A172 (cell line): ENCODE results near the gene KMT5C. TPM values are rescaled to one million over a fixed set of nuclear protein-coding genes. Genes with fewer than 3 reads are reported as not detected.
A peak's percentile ranks its signal among the peaks of the same experiment; 100 is the strongest.

Experiments
- DNase-seq: peaks from one replicate; pipeline ENCODE4 v3.0.0-alpha.2; 2015; ENCODE audit warnings: low spot score
- total RNA-seq: library from RNA; depleted of rRNA; stranded (reverse); fragments of >200 nt; shearing (Covaris generic); gene quantifications from 2 replicates; pipeline ENCODE4 v1.2.3, GENCODE V29; 2014; rRNA removed

The KMT5C gene
- total RNA-seq: 19.1 and 19.8 TPM in 2 replicates

DNA sequence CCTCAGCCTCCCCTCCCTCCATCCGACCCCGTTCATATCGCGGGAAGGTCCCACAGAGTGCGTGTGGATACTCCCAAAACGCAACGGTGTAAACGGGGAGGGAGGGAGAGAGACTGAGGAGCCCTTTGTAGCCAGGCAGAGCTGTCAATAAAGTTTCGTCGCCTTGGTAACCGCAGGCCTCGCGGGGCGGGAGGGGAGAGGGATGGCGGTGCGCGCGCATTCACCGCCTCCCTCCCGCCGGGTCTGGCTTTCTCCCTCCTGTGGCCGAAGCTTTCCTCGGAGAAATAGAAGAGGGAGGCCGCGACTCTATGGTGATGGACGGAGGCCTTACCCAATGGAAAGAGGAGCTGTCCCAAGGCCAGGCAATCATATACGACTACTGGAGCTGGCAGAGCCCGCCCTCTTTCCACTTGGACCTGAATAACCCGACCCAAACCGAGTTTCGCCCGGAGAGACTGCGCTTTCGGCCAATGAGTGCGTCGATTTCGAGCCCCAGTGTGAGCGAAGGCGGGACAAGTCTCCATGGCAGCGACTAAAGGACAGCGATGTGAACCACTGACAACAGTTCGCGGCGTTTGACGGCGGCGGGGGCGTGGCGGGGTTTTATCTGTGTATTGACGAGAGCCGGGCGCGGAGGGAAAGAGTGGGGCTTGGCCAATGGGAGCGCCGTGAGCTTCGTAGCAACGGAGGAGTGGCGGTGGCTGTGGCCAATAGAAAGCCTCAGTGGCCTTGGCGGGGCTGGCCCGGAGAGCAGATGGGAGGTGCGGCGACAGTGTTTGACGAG, at the start of gene KMT5C:
TSS of gene KMT5C (plus strand) at position 772 of the 784 bp plus-strand sequence. CDS start 2,061 bp downstream, outside the sequence.
- DNase-seq: peak; percentile 100

DNA sequence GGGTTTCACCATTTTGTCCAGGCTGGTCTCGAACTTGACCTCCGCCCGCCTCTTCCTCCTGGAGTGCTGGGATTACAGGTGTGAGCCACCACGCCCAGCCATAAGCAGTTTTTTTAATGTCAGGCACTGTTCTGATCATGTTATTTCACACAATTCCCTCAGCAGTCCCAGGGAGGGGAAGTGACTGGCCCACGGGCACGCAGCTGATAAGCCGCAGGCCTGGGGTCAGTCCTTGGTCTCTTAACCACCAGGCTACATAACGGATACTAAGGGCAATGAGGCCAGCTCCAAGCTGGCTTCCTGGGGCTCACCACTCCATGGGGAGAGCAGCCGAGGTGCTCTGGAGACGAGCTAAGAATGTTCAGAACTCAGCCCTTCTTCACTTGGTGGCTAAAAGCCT, 42.4 kb upstream of the KMT5C start:
- DNase-seq: no peak

DNA sequence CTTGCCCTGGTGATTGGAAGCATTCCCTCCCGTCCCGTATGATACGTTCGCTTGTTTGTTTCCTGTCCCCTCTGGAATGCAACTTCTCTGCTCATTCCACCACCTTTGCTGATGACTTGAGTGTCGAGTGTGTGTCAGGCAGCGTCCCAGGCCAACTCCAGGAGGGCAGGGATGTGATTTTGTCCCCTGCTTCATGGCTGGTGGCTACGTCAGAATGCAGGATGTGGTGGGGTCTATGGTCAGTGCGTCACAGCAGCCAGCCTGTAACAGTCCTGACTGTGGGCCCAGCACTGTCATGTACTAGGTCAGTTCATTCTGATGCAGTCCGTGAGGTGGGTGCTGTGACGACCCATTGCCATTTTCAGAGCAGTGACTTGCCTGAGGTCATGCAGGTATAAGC, 39.7 kb upstream of the KMT5C start:
- DNase-seq: no peak

DNA sequence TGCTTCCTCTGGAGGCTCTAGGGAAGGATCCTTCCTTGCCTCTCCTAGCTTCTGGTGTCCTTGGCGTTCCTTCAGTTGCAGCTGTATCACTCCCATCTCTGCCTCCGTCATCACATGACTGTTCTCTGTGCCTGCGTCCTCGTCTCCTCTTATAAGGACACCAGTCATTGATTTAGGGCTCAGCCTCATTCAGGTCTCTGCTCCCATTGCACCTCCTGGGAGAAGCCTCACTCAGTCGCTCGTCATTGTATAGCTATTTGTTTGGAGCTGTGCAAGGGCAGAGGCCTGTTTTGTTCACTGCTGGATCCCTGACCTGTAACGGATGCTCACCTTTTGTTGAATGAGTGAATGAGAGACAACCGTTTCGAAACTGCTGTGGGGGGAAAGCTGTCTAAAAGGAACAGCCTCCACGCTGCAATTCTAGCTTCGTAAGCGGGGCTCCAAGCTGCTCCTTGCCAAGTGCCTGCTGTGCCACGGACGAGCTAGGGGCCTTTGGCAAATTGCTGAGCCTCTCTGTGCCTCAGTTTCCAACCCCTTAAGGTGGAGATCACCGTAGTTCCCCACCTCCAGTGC, 38.7 kb upstream of the KMT5C start:
- no peak for DNase-seq

DNA sequence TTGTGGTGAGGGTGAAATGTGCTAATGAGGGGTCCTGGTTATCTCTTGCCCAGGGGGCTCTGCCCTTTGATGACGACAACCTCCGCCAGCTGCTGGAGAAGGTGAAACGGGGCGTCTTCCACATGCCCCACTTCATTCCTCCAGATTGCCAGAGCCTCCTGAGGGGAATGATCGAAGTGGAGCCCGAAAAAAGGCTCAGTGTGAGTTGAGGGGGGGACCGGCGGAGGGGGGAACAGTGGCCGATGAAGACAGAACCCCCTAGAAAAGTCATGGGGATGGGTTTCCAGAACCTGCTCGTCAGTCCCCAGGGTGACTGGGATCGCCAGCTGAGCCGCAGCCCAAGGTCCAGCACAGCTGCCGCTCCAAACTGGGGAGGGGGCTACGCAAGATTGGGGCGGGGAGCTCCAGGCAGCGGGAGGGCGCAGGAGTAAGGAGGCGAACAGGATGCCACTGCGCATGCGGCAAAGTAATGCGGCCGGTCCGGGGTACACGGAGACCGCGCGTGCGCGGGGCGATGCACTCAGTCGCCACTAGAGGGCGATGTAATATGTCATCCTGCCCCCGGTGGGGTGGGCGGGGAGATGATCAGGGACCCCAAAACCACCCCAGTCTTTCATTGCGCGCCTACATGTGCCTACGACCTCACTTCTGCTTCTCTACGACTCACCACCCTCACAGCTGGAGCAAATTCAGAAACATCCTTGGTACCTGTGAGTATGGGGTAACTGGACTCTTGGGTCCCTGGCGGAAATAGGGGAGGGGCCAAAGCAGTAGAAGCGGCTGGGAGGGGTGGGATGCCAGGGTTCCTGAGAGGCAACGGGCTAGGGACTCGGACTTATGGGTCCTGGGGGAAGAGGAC, 38.0 kb upstream of the KMT5C start:
- peak; percentile 84 for DNase-seq

DNA sequence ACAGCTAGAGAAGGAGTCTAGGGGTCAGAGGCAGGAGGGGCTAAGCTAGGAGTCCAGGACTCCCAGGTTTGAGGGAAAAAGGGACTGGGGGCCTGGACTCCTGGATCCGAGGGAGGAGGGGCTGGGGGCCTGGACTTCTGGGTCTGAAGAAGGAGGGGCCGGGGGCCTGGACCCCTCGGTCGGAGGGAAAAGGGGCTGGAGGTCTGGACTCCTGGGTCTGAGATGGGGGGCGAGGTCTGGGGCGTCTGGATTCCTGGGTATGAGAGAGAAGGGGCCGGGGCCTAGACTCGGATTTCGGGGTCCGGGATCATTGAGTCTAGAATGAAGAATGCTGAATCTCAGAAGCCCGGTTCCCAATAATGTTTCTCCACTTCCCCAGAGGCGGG, 37.4 kb upstream of the KMT5C start:
- no peak for DNase-seq

DNA sequence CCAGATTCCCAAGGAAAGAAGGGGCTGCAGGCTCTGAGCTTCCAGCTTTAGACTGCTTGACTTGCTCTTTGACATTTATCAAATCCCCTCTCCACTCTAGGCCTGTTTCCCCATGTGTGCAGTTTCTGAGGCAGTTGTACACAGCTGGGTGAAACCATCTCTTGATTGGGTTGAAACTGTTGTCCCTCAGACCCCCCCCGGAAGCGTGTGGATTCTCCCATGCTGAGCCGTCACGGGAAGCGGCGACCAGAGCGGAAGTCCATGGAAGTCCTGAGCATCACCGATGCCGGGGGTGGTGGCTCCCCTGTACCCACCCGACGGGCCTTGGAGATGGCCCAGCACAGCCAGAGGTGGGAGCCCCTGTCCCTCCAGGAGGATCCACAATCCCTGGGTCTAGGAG, 36.2 kb upstream of the KMT5C start:
- DNase-seq: no peak

DNA sequence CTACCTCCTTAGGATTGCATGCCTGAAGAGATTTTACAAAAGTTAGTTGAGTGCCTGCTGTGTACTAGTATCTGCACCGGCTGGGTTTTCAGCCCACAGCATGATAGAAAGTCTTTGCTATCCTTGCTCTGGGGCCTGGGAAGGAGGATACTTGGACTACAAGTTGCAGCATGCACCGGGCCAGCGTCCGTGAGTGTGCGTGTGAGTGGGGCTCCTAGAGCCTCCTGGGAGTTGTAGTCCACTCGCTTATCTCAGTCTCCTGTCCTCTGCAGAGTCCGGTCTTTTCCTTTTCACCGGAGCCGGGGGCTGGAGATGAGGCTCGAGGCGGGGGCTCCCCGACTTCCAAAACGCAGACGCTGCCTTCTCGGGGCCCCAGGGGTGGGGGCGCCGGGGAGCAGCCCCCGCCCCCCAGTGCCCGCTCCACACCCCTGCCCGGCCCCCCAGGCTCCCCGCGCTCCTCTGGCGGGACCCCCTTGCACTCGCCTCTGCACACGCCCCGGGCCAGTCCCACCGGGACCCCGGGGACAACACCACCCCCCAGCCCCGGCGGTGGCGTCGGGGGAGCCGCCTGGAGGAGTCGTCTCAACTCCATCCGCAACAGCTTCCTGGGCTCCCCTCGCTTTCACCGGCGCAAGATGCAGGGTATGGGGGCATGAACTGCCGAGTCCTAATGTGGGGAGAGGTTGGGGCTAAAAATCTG, 35.2 kb upstream of the KMT5C start:
- peak; percentile 59 for DNase-seq

DNA sequence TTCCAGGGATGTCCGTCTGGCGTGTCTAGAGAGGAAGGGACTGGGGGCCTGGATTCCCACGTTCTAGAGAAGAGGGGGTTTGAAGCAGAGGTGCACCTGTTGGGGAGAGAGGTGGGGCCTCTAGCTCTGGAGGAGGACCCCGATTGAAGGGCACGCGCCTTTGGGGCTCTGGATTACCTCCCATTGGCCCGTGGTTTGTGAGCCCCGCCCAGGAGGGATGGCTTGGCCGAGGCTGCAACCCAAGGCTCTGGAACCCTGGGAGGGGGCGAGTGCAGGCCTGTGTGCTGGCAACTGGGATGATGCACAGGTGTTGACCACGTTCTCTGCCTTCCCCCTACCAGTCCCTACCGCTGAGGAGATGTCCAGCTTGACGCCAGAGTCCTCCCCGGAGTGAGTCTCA, 34.7 kb upstream of the KMT5C start:
- DNase-seq: no peak

DNA sequence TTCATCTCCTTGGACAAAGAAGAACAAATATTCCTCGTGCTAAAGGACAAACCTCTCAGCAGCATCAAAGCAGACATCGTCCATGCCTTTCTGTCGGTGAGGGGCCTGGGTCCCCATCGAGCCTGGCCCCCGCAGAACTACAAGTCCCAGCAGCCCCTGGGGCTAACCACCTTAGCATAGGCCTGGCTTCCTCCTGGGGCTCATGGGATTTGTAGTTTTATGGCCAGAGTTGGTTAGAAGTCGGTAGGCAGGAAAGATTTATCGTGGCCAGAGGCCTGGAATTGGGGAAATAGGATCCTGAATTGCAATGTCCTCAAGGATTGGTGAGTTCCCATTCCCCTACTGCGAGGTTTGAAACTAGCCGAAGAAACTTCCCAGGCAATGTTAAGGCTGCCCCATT, 34.2 kb upstream of the KMT5C start:
- DNase-seq: peak; percentile 46

DNA sequence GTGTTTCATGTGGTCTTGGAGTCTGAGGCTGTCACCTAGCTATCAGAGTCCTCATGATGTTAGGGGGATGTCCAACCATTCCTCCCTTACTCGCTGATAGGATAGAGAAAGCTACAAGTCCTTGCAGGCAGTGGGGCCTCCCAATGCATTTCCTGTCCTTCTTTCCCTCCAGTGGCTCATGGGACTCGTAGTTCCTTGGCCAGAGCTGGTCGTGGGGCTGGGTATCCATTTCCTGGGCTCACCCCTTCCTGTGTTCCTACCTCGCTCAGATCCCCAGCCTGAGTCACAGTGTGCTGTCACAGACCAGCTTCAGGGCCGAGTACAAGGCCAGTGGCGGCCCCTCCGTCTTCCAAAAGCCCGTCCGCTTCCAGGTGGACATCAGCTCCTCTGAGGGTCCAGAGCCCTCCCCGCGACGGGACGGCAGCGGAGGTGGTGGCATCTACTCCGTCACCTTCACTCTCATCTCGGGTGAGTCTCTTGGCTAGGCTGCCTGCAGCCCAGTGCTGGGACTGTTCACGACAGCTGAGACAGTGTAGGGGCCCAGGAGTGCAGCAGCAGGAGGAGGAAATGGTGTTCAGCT, 33.6 kb upstream of the KMT5C start:
- DNase-seq: peak; percentile 46

DNA sequence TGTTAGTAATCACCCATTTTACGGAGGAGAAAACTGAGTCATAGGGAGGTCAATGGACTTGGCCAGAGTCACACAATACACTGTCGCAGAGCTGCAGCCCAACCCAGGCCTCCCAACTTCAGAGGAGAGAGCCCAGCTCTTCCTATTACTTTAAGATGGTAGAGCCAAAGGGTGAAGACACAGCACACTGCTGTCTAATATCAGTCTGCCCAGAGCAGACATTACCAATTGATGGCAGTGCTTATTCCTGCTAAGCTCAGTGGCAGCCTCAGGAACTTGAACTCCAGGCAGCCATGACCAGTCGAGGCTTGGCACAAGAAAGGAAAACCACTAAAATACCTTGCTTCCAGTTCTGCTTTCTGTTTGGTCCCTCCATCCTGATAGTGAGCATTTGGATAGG, 33.0 kb upstream of the KMT5C start:
- DNase-seq: no peak

DNA sequence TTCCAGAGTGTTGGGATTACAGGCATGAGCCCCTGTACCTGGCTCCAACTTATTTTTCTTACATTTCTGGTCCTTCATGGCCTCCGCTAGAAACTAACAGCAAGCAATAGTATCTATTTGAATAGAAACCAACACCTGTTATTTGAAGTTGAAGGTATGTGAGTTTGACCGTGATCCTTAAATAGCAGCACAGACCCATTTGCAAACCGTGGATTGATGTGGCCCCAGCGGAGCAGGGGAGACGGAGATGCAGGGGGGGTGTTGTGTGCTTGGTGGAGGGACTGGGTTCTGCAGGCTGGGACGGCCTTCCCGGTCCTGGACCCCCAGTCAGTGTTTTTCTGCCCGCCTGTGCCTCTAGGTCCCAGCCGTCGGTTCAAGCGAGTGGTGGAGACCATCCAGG, 31.4 kb upstream of the KMT5C start:
- DNase-seq: no peak

DNA sequence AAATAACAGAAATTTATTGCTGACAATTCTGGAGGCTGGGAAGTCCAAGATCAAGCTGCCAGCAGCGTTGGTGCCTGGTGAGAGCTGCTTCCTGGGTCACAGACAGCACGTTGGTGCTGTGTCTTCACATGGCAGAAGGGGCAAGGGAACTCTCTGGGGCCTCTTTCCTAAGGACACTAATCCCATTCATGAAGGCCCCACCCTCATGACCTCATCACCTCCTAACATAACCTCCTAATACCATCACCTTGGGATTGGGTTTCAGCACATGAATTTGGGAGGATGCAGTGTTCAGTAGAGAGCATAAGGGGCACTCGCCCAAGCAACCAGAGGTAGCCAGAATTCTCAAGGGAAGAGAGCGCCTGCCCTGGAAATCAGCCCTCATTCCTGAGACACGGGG, 30.2 kb upstream of the KMT5C start:
- no peak for DNase-seq

DNA sequence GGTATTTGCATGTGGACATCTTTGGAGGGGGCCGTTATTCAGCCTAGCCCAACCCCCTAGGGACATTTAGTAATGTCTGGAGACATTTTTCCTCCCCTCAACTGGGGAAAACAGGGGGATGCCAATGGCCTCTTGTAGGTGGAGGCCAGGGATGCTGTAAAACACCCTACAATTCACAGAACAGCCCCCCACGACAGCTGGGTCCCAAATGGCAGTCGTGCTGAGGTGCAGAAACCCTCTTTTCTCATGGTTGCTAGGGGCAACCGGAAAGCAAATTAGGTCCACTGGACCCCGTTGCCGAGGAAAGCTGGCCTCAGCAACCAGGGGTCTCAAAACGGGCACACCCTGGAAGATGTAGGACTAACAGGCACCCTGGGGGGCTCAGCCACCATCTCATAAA, 29.2 kb upstream of the KMT5C start:
- DNase-seq: no peak

DNA sequence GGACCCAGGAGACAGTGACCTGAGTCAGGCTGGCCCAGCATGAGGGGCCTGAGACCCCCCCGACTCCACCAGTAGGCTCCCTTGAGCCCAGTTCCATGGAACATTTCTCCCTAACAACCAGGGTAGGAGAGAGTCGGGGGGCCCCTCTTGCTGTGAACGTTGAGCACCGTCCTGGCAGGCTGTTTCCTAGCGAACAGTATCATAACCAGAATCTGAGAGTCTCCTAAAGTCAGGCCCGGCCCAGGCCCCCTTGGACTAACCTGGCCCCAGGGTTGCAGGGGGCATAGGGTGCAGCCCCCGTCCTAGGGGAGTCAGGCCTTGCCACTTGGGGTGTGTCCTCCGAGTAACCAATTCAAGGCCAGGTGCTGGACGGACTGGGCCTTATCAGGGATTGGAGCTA, 28.3 kb upstream of the KMT5C start:
- DNase-seq: no peak

DNA sequence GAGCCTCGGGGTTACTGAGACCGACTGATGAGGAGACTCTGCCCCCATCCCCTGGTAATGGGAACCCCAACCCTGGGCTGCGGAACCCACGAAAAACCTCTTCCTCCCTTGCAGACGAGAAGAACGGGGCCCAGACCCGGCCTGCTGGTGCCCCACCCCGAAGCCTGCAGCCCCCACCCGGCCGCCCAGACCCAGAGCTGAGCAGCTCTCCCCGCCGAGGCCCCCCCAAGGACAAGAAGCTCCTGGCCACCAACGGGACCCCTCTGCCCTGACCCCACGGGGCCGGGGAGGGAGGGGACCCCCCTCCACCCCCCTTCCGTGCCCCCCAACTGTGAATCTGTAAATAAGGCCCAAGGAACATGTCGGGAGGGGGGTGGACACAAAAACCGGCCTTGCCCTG, 27.9 kb upstream of the KMT5C start:
- DNase-seq: no peak

DNA sequence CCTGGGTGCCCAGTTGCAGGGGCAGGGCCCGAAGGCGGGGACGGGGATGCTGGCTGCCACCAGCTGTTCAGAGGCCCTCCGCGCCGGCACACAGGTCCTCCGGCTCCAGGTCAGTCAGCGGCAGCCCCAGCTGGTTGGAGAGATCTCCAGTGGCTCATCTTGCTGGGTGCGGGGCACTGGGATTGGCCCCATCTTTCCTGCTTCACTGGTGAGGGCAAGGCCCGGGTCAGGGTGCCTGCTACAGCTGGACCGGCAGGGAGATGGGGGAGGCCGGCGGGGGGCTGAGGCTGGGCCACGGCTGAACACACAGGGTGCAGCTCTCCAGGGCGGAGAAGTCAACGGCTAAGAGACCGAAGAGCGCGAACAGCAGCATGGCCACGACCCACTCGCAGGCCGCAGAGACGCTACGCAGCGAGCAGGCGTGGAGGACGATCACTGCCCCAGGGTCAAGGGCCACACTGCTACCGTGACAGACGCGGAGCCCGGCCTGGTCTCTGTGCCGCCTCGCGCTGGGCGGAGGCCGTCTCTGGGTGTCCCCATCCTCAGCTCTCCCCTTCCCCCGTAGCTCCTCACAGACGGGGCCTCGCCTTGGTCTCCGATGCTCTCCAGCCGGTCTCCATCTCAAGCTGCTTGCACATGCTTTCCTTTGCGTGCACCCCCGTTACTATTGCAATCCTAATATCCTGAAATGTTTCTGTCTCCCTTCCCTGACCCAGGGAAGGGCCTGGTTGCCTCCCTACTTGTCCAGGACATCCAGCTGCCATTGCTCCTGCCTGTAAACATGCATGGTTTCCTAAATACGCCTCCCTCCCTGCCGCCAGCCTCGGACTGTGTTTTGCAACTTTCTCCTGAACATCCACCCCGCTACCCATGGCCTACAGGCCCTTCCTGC, 26.8 kb upstream of the KMT5C start:
- DNase-seq: no peak

DNA sequence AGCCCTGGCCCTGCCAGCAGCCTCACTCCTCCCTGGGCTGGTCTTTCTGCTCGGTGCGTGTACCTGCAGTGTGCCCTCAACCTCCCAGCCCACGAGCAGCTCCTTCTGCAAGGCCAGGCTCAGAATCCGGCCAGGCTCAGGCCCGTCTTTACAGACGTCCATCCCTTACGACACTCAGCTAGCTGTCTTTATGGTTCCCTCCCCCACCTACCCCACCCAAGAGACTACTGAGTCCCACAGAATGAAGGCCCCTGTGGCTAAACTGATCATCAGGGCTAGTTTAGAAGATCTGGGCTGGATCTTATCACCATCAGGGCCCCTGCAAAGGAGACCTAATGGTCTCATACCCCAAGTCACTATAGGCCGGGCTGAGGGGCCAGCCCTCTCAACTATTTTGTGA, 25.3 kb upstream of the KMT5C start:
- DNase-seq: no peak

DNA sequence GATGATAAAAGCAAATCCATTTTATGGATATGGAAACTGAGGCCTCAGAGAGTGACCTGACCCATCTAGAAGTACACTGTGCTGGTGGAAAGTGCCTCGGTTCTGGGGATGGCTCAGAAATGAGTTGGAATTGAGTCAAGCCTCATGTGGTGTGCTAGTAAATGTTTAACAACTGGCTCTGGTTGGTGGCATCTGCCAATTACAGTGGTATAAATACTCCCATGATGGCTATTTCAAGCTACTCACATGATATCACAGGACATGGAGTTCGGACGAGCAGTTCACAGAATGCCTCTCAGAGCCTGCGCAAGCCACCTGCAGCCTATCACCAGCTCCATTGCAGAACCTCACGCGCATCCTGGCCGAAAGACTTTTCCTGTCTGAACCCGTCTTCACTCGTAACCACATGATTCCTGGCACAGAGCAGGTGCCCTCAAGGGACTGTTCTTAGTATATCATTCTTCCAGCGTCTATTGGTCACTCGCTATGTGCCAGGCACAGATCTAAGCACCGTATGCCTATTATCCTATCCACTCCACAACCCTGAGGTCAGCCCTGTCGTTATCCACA, 23.6 kb upstream of the KMT5C start:
- DNase-seq: no peak
